NCI-H2227 (cell line): ENCODE measurements around the gene ZNF286A.
A peak's percentile ranks its signal among the peaks of the same experiment; 100 is the strongest.
"Not testable (repeated sequence)": the region's sequence is repeated elsewhere in the genome, so short reads cannot be mapped to it uniquely, and the experiment has no call there.

Experiments used
- DNase-seq: peaks from one replicate; lab custom pipeline; 2025; ENCODE audit not compliant: unreplicated experiment; lab: John Stamatoyannopoulos, UW

Gene ZNF286A

GRCh38 chr17:15699413-15699924 lies at the start of gene ZNF286A:
TSS of gene ZNF286A (plus strand) at chr17:15699752. CDS start at chr17:15700330, 578 bp downstream.
- DNase-seq, result peak; percentile 98

- no peak for DNase-seq
Measured at GRCh38 chr17:15649861-15650421, 49.6 kb upstream of the ZNF286A start.

- peak; percentile 32 for DNase-seq
Measured at GRCh38 chr17:15650741-15651582, 48.6 kb upstream of the ZNF286A start.

DNA sequence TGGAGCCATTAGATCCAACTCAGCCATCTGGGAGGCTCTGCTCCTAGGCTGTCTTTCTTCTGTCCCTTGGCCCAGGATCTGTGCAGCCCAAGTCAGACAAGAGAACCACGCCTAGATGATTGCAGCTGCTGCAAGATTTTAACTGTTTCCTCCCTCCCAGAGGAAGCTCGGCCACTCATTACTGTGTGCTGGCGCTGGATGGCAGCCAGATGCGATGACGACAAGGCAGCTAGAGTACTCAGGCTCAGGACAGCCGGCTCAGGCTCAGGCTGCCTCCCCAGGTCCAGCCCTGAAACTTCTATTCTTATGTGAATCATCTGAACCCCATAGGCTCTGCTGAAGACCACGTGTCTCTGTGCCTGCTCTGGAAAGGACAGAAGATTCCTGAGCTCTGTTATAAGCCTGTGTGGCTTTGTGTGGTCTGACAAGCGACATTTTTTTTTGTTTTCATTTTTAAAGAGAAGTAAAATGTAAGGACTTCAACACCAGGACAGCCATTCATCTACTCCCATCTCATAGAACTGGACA lies 47.9 kb upstream of the ZNF286A start:
- peak; percentile 92 for DNase-seq

GRCh38 chr17:15652960-15653359 lies 46.6 kb upstream of the ZNF286A start:
- no peak for DNase-seq

- not testable (repeated sequence) for DNase-seq
Measured at GRCh38 chr17:15654401-15654800, 45.2 kb upstream of the ZNF286A start.

GRCh38 chr17:15654886-15655561 lies 44.5 kb upstream of the ZNF286A start:
- DNase-seq, result no peak

DNA sequence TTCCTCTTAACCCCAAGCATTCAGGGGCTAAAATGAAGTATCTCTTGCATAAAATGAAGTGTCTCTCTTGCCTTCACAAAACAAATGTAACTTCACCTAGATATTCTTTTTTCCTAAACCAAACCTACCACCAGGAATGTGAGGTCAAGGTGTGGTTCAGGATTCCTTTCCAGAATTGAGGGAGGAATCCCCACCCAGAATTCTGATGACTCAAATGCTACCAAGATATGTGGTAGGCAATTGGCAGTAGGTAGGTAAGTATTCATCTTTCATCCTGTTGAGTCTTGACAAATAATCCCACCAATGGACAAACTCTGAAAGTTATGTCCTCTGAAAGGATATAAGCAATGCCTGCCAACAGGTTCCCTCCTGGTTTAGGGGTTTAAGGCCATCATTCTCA lies 41.7 kb upstream of the ZNF286A start:
- no peak for DNase-seq

GRCh38 chr17:15658296-15658695 lies 41.3 kb upstream of the ZNF286A start:
- DNase-seq, result no peak

GRCh38 chr17:15659236-15659635 lies 40.3 kb upstream of the ZNF286A start:
- DNase-seq, result no peak

GRCh38 chr17:15659663-15660062 lies 39.9 kb upstream of the ZNF286A start:
- no peak for DNase-seq

DNA sequence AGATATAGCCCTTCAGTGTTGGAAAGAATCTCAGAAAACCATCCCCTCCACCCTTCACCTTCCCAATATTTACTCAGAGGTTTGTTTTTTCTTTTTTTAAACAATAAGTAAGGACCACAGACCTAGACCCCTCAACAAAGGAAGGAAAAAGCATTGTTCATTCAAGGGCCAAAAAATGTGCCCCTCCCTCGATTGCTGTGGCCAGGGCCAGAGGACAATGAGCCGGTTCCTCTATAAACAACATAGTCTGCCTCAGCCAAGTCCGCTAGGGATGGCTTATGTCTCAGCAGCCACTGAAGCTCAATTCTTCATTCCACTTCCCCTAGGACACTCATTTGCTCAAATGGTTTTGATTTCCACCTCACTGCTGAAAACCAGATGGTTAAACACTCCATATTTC lies 39.5 kb upstream of the ZNF286A start:
- DNase-seq, result no peak

DNA sequence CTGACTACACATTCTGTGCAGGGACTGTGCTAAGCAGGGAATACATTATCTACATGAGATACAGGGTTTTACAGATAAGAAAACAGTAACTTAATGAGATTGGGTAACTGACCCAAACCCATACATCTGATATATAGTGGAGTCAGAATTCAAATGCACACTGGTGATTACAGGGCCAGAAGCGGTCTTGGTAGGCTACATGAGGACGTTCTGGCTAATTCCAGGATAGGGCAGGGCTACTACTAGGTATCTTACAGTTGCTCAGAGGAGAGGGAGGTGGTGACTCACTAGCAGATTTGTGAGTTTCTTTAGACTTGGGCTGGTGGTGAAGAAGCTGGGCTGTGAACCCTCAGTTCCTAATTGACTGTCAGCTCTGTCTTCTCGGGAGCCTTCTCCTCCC lies 36.9 kb upstream of the ZNF286A start:
- DNase-seq, result no peak

- no peak for DNase-seq
Measured at GRCh38 chr17:15663176-15663575, 36.4 kb upstream of the ZNF286A start.

GRCh38 chr17:15663691-15664090 lies 35.9 kb upstream of the ZNF286A start:
- DNase-seq, result no peak

- DNase-seq, result not testable (repeated sequence)
Measured at GRCh38 chr17:15669526-15669925, 30.0 kb upstream of the ZNF286A start.

- not testable (repeated sequence) for DNase-seq
Measured at GRCh38 chr17:15674640-15675039, 24.9 kb upstream of the ZNF286A start.

DNA sequence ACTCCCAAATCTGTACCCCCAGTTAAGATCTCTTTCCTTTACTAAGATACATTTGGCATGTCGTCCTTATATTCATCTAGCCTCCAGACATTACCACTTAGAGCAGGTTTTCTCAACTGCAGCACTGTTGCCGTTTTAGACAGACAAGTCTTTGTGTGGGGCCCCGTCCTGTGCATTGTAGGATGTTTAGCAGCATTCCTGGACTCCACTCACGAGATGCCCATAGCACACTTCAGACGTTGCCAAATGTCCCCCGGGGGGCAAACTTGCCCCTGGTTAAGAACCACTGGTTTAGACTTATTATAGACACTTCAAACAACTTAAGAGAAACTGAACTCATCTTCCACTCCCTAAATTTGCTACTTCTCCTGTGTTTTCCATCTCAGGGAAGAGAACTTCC lies 23.6 kb upstream of the ZNF286A start:
- not testable (repeated sequence) for DNase-seq

DNA sequence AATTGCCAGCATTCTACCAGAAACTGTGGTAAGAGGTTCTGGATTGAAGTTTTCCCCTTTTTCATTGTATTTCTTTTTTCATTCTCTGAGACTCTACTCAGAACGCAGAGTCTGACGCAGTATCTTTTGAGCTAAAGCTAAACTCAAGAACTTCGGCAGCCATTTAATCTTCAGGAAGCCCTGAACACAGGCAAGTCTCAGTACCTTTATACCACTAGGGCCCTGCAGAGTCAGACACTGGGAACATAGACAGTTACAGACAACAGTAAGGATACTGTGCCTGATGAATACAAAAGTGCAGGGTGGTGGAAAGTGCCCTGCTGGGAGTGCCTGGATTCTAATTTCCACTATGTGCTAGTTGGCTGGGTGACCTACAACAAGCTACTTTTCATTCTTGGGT lies 16.4 kb upstream of the ZNF286A start:
- DNase-seq, result not testable (repeated sequence)

GRCh38 chr17:15683824-15684478 lies 15.6 kb upstream of the ZNF286A start, which contains the start of gene TRIM16:
TSS of gene TRIM16 (minus strand) at chr17:15684311. CDS start at chr17:15651609, 32,702 bp downstream.
- DNase-seq, result peak; percentile 67

GRCh38 chr17:15687494-15687893 lies 12.1 kb upstream of the ZNF286A start:
- not testable (repeated sequence) for DNase-seq
